ENCODE results near the gene KCNA10. TPM values are rescaled to one million over a fixed set of nuclear protein-coding genes. Genes with fewer than 3 reads are reported as not detected.

KCNA10 gene
- total and polyA plus RNA-seq, 2 donors (not counting 1 experiment from before 2014, with no cell fraction given): not detected

GRCh38 chr1:110523011-110523410 lies 4.0 kb upstream of the KCNA10 start:
- Histone ChIP-seq H3K4me1 (ENCODE audit: control insufficient read depth, extremely low read depth, insufficient read depth, low read length) (no peaks in the 10 kb centered on the region), H3K27ac (ENCODE audit: insufficient read depth, low read length) (no peak overlapping the region), H4K20me1 (ENCODE audit: control insufficient read depth, extremely low read depth, insufficient read depth, low read length) (no peaks in the 10 kb centered on the region), H2AFZ (ENCODE audit: low read length) (no peak overlapping the region), H3K4me3 (replicated peaks in 1 of 4; ENCODE audit: control extremely low read depth in 1 of 4, insufficient read depth in 1 of 4, low read depth in 3 of 4, low read length in 4 of 4) (no peak overlapping the region), H3K4me2 (ENCODE audit: extremely low read depth, insufficient read depth, low read length) (no peak overlapping the region), H3K36me3 (ENCODE audit: control insufficient read depth, insufficient read depth, low read length) (no peaks in the 10 kb centered on the region), H3K9ac (ENCODE audit: insufficient read depth, low read length) (no peak overlapping the region), H3K9me3 (ENCODE audit: control insufficient read depth, insufficient read depth, low read depth, low read length) (no peaks in the 10 kb centered on the region), H3K27me3 (ENCODE audit: control insufficient read depth, insufficient read depth, low read length) (no peaks in the 10 kb centered on the region), H3K79me2 (ENCODE audit: control insufficient read depth, insufficient read depth, low read length) (no peaks in the 10 kb centered on the region)
- no peak for TF ChIP-seq EZH2 (IDR thresholded peaks at IDR 0.05; ENCODE audit: low read length, missing control alignments)
- TF ChIP-seq, protein P1, sequence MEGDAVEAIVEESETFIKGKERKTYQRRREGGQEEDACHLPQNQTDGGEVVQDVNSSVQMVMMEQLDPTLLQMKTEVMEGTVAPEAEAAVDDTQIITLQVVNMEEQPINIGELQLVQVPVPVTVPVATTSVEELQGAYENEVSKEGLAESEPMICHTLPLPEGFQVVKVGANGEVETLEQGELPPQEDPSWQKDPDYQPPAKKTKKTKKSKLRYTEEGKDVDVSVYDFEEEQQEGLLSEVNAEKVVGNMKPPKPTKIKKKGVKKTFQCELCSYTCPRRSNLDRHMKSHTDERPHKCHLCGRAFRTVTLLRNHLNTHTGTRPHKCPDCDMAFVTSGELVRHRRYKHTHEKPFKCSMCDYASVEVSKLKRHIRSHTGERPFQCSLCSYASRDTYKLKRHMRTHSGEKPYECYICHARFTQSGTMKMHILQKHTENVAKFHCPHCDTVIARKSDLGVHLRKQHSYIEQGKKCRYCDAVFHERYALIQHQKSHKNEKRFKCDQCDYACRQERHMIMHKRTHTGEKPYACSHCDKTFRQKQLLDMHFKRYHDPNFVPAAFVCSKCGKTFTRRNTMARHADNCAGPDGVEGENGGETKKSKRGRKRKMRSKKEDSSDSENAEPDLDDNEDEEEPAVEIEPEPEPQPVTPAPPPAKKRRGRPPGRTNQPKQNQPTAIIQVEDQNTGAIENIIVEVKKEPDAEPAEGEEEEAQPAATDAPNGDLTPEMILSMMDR (conservative IDR thresholded peaks at IDR 0.05 in 1 of 2, IDR thresholded peaks at IDR 0.05 in 1 of 2; ENCODE audit: low read depth in 1 of 2, low read length in 2 of 2): no peak
- DNase-seq (ENCODE audit: low read depth in 2 of 2): no peak

- Histone ChIP-seq H2AFZ (ENCODE audit: low read length) (no peak overlapping the region), H3K27ac (ENCODE audit: insufficient read depth, low read length) (no peak overlapping the region), H3K4me1 (ENCODE audit: control insufficient read depth, extremely low read depth, insufficient read depth, low read length) (no peaks in the 10 kb centered on the region), H3K4me3 (replicated peaks in 1 of 4; ENCODE audit: control extremely low read depth in 1 of 4, insufficient read depth in 1 of 4, low read depth in 3 of 4, low read length in 4 of 4) (no peak overlapping the region), H3K36me3 (ENCODE audit: control insufficient read depth, insufficient read depth, low read length) (no peaks in the 10 kb centered on the region), H3K79me2 (ENCODE audit: control insufficient read depth, insufficient read depth, low read length) (no peaks in the 10 kb centered on the region), H3K4me2 (ENCODE audit: extremely low read depth, insufficient read depth, low read length) (no peak overlapping the region), H3K9me3 (ENCODE audit: control insufficient read depth, insufficient read depth, low read depth, low read length) (no peaks in the 10 kb centered on the region), H4K20me1 (ENCODE audit: control insufficient read depth, extremely low read depth, insufficient read depth, low read length) (no peaks in the 10 kb centered on the region), H3K9ac (ENCODE audit: insufficient read depth, low read length) (no peak overlapping the region), H3K27me3 (ENCODE audit: control insufficient read depth, insufficient read depth, low read length) (no peaks in the 10 kb centered on the region)
- no peak for TF ChIP-seq EZH2 (IDR thresholded peaks at IDR 0.05; ENCODE audit: low read length, missing control alignments)
- TF ChIP-seq, protein P1 (conservative IDR thresholded peaks at IDR 0.05 in 1 of 2, IDR thresholded peaks at IDR 0.05 in 1 of 2; ENCODE audit: low read depth in 1 of 2, low read length in 2 of 2): no peak
- no peak for DNase-seq (ENCODE audit: low read depth in 2 of 2)
Measured at GRCh38 chr1:110522560-110522959, 3.6 kb upstream of the KCNA10 start.

- no peaks in the 10 kb centered on the region for H3K36me3 ChIP-seq (ENCODE audit: control insufficient read depth, insufficient read depth, low read length)
- no peak for TF ChIP-seq EZH2 (IDR thresholded peaks at IDR 0.05; ENCODE audit: low read length, missing control alignments)
- TF ChIP-seq, protein P1 (conservative IDR thresholded peaks at IDR 0.05 in 1 of 2, IDR thresholded peaks at IDR 0.05 in 1 of 2; ENCODE audit: low read depth in 1 of 2, low read length in 2 of 2): no peak
- H3K4me3 ChIP-seq (replicated peaks in 1 of 4; ENCODE audit: control extremely low read depth in 1 of 4, insufficient read depth in 1 of 4, low read depth in 3 of 4, low read length in 4 of 4): no peak overlapping the region
- no peaks in the 10 kb centered on the region for H3K79me2 ChIP-seq (ENCODE audit: control insufficient read depth, insufficient read depth, low read length)
- H3K4me1 ChIP-seq (ENCODE audit: control insufficient read depth, extremely low read depth, insufficient read depth, low read length): no peaks in the 10 kb centered on the region
- no peak overlapping the region for H3K9ac ChIP-seq (ENCODE audit: insufficient read depth, low read length)
- H3K27me3 ChIP-seq (ENCODE audit: control insufficient read depth, insufficient read depth, low read length): no peaks in the 10 kb centered on the region
- no peak for DNase-seq (ENCODE audit: low read depth in 2 of 2)
- no peak overlapping the region for H2AFZ ChIP-seq (ENCODE audit: low read length)
- H3K9me3 ChIP-seq (ENCODE audit: control insufficient read depth, insufficient read depth, low read depth, low read length): no peaks in the 10 kb centered on the region
- no peak overlapping the region for H3K4me2 ChIP-seq (ENCODE audit: extremely low read depth, insufficient read depth, low read length)
- no peaks in the 10 kb centered on the region for H4K20me1 ChIP-seq (ENCODE audit: control insufficient read depth, extremely low read depth, insufficient read depth, low read length)
- no peak overlapping the region for H3K27ac ChIP-seq (ENCODE audit: insufficient read depth, low read length)
Measured at GRCh38 chr1:110520827-110521226, 1.9 kb upstream of the KCNA10 start.
